GM18517 (cell line): Measurements from ENCODE around the gene PARP11.

ENCODE experiments used
- ATAC-seq: cut with Tn5 transposase; IDR thresholded peaks from one replicate; pipeline ENCODE4 v1.9.1; 2021; ENCODE audit warnings: mild to moderate bottlenecking, moderate library complexity; ENCODE audit not compliant: unreplicated experiment

Gene PARP11

DNA sequence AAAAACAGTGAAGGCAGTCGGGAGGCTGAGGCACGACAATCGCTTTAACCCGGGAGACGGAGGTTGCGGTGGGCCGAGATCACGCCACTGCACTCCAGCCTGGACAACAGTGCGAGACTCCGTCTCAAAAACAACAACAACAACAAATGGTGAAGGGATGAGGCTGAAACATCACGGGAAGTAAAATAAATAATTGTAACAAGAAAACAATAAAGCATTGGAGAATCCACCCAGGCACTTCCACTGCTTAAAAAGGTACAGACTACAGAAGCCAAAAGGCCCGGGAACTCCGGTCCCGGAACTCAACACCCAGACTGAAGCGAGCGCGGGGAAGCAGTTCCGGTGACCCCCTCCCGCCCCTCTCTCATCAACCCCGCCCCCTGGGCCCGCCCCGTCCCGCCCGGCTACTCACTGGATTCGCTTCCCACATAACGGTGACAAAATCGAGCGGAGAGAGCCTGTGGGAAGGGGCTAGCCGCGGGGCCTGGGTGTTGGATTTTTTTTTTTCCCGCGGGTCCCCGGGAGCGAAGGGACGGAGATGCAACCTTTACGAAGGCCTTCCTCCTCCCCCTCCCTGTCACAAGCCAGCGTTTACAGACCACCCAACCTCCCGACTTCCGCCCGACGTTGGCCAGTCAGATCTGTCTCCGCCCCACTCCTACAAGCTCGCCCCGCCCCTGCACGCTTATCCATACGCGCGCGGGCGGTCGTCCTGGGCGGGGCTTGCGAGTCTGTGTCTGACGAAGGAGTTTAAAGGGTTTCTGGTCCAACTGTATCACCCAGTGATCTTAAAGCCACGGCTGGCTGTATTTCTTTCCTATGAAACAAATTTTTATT lies at the start of gene PARP11:
TSS of gene PARP11 (minus strand) at position 600 of the 837 bp plus-strand sequence. CDS start at position 430, 170 bp downstream.
- peak; percentile 88 for ATAC-seq

DNA sequence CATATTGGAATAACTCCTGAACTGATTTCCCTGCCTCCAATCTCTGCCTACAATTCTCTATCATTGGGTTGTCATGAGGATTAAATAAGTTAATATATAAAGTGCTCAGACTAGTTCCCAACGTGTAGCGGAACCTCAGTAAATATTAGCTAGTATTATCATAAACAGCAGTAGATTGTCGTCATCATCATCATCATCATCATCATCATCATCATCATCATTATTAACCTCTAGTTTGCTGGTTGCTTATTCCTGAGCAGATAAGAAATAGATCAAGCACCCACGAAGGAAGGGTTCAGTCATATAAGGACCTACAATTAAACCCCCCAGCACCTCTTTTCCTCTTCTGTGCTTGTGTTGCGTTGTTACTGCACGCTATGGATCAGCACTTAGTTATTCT lies 48.8 kb upstream of the PARP11 start:
- no peak for ATAC-seq

DNA sequence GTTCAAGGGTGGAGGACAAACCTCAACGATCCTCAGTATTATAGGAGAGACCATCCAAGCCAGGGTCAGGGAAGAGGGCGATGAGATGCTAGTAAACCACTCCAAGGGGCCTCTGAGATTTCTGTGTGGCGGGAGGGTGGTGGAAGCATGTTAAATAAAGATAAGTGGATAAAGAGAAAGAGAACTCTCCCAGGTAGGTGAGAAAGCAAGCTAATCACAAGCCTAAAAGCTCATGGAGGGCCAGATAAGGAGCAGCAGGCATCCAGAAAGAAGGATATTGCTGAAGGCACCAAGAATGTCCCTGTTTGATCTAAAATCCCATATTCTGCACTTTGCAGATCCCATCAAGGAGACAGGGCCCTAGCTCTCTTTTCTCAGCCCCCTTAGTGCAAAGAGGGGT lies 48.3 kb upstream of the PARP11 start:
- ATAC-seq, result no peak

DNA sequence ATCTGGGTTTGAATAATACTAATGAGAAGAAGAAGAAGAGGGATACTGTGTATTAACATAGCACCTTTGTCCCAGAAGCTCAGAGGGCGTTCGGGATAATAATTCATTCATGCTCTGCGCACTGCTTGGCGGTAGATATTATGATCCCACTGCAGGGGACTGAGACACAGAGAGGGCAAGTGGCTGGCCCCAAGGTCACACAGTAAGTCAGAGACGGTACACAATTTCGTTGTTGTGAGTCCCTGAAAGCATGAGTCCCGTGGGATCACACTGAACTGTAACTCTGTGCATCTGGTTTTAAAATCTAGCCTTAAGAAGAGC lies 47.9 kb upstream of the PARP11 start:
- no peak for ATAC-seq

DNA sequence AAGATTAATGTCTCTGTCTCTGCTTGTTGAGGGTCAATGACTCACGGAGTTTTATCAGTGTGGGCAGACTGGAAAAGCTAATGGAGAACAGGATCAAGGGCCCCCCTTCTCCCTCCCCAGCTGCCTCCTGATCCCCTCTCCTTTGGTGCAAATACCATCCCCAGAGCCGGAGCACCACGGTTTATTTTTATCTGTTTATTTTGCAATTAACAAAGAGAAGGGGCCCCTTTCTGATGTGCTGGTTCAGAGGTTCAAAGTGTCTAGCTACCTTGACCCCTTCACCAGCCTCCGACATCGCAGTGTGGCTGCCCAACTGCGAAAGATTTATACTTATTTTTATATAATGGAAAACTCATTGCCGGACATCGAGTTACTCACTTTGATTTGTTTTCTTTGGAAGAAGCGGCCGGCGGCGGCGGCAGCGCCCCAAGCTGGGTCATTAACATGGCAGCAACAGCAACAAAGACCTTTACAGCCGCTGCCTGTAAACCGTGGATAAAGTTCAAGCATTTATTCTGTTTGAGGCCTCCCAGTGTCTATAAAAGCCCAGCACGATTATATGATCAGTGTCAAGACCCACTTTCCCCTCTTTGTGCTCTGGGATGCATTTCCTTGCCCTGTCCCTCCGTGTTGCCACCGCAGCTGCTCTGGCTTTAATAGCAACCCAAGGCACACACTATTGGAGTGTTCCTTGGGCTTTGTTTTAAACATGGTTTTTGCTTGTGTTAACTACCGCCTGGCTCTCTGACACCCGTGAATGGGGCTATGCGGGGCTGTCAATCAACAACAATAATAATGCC lies 47.4 kb upstream of the PARP11 start:
- ATAC-seq, result no peak

- ATAC-seq, result no peak
These were observed 40.1 kb upstream of the PARP11 start for GRCh38 chr12:3913278-3913677.

- ATAC-seq, result no peak
These were observed 39.7 kb upstream of the PARP11 start for GRCh38 chr12:3912863-3913262.

GRCh38 chr12:3911409-3911808 lies 38.2 kb upstream of the PARP11 start:
- ATAC-seq, result no peak

- ATAC-seq, result no peak
These were observed 32.5 kb upstream of the PARP11 start for GRCh38 chr12:3905664-3906063.

GRCh38 chr12:3904999-3905398 lies 31.8 kb upstream of the PARP11 start:
- no peak for ATAC-seq

DNA sequence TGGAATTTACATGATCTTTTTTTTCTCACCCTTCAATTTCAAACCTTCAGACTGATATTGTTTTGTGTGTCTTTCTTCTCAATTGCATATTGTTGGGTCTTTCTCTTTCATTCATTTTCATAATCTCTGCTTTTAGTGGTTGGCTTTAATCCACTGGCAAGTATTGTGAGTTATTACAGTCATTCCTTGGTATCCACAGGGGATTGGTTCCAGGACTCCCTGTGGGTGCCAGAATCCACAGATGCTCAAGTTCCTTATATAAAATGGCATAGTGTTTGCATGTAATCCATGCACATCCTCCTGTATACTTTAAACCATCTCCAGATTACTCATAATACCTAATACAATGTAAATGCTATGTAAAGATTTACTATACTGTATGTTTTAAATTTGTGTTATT lies 29.7 kb upstream of the PARP11 start:
- no peak for ATAC-seq

DNA sequence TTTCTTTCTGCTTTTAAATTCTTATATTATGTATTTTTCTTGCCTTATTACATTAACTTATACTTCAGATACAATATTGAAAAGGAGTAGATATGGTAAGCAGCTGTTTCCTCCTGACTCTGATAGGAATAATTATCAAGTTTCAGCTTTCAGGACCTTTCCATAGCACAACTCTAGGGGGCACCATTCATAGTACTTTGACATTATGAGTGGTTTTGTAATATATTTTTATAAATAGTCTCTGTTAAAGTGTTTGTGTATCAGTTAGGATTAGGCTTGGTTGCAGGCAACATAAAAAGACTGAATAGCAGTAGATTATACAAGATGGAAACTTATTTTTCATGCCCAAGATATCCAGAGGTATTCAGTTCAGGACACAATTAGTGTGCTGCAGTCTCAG lies 27.9 kb upstream of the PARP11 start:
- no peak for ATAC-seq

DNA sequence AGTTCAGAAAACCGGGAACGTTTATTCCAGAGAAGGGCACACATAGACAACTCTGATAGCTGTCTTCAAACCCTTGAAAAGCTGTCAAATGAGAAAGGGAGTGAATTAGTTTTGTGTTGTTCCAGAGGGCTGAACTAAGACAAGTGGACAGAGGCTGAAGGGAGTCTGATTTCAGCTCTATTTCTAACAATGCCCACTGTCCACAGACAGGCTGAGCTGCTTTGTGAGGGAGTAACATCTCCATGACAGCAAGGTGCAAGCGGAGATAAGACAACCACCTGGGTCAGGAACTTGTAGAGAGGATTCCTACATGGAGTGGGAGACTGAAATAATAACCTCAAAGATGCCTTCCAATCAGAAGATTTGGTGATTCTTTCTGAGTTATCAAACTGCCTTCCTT lies 25.6 kb upstream of the PARP11 start:
- no peak for ATAC-seq

- no peak for ATAC-seq
These were observed 24.3 kb upstream of the PARP11 start for GRCh38 chr12:3897371-3897971.

DNA sequence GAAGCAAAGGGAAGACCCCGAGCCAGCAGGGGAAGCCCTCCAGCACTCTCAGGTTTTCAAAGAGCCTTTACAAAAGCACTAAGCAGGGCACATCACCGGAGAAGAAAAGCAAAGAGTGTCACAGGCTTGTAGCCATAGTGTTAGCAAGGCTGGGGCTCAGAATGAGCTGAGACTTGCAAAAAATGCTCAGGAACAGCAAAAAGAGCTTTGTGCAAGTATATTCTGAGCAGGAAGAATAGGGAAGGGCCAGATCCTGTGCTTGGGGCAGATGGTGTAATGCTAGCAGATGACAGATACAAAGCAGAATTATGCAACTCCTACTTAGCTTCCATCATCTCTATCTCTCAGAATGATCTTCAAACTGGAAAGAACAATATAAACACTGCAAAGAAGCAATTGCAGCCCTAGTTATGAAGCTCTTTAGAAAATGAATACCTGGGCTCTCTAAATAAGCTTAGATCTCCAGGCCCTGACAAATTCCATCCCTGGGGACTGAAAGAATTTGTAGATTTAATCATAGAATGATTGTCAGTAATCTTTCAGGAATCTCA lies 23.7 kb upstream of the PARP11 start:
- no peak for ATAC-seq

DNA sequence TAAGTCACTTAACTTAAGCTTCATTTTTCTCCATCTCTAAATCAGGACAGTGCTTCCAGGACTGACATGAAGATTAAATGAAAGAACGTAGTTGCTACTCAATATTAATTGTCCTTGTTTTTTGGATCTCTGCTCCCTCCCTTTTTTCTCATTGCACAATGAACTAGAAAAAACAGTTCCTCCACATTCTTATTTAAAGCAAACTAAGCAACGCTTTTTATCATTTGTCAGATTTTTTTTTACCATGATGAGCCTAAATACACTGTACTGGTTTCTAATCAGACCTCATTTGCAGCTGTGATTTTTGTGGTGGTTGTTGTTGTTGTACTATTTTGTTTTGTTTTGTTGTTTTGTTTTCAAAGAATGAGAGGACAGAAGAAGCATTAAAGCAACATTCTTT lies 23.2 kb upstream of the PARP11 start:
- no peak for ATAC-seq

GRCh38 chr12:3892631-3893030 lies 19.4 kb upstream of the PARP11 start:
- no peak for ATAC-seq

- ATAC-seq, result no peak
These were observed 18.0 kb upstream of the PARP11 start for GRCh38 chr12:3891201-3891600.

DNA sequence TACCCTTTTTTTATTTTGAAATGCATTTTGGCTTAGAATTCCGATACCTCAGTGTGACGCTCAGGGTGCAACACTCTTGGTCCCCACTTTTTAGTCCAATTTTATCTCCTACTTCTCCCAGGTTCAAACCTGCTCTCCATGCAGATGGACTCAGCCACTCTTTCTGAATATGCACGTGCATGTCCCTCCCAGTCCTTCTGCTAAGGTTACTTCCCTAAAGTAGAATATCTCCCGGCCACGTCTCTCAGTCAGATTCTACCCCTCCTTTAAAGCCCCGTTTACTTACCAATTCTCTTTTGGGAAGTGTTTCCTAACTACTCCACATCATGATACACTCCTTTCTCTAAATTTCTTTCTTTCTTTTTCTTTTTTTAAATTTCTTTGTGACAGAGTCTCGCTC lies 15.5 kb upstream of the PARP11 start:
- no peak for ATAC-seq

GRCh38 chr12:3885277-3886094 lies 12.3 kb upstream of the PARP11 start:
- no peak for ATAC-seq

DNA sequence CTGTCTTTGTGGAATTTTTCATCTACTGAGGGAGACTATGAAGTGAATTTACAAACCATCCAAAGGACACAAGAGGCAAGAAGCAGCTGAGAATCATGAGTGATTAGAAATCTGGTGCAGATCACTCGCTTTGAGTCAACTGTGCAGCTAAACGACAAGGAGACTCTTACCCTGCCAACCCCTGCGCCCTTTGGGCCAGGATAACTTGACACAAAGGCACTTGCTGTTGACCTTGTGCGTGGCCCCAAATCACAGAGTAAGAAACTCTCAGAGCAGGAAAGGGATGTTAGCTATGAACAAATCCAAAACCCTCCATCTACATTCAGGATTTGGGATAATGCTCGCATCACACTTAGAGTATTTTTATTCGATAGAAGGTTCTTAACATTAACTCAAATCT lies 11.5 kb upstream of the PARP11 start:
- no peak for ATAC-seq
